Measurements from ENCODE around the gene B3GLCT.

GRCh38 chr13:31209172-31209840 is 9.5 kb downstream of the B3GLCT start:
- no peak for TF ChIP-seq EZH2 (IDR thresholded peaks at IDR 0.05; ENCODE audit: insufficient read depth, poor library complexity, severe bottlenecking)
- no peak for TF ChIP-seq EZH2phosphoT487 (IDR thresholded peaks at IDR 0.05; ENCODE audit: insufficient read depth, low read depth)

Data from GM23248 (cell line).